Measurements from ENCODE around the gene PARP15.

DNA sequence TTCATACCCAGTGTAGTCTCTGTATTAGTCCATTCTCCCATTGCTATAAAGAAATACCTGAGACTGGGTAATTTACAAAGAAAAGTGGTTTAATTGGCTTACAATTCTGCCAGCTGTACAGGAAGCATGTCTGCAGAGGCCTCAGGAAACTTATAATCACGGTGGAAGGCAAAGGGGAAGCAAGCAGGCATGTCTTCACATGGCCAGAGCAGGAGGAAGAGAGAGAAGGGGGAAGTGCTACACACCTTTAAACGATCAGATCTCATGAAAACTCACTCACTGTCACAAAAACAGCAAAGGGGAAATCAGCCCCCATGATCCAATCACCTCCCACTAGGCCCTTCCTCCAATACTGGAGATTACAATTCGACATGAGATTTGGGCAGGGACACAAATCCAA, 96.9 kb downstream of the PARP15 start:
- TF ChIP-seq POLR2A (IDR thresholded peaks at IDR 0.05; ENCODE audit: low read length) (no peak), GATA1 (IDR thresholded peaks at IDR 0.05; ENCODE audit: low read depth, low read length) (no peak)

Data from erythroblast (primary cell).